ENCODE measurements around the gene NDUFS2.

The NDUFS2 gene

GRCh38 chr1:161165742-161166668 lies 36.2 kb upstream of the NDUFS2 start, which contains the start of gene PPOX:
TSS of gene PPOX (plus strand) at chr1:161166426. CDS start at chr1:161166848, 422 bp downstream.
- DNase-seq (ENCODE audit: low read depth), result peak; percentile 98
- H3K4me3 ChIP-seq (ENCODE audit: low read depth, low read length), result peak within 1 kb of the TSS; percentile 89
- peak; percentile 40 for TF ChIP-seq CTCF (IDR thresholded peaks at IDR 0.05; ENCODE audit: control insufficient read depth, extremely low read depth, insufficient read depth)

GRCh38 chr1:161166669-161167548 lies 35.3 kb upstream of the NDUFS2 start:
- DNase-seq (ENCODE audit: low read depth), result no peak
- no peak for TF ChIP-seq CTCF (IDR thresholded peaks at IDR 0.05; ENCODE audit: control insufficient read depth, extremely low read depth, insufficient read depth)
- H3K4me3 ChIP-seq (ENCODE audit: low read depth, low read length), result peak overlapping the region; percentile 89

GRCh38 chr1:161168906-161169305 lies 33.3 kb upstream of the NDUFS2 start:
- TF ChIP-seq CTCF (IDR thresholded peaks at IDR 0.05; ENCODE audit: control insufficient read depth, extremely low read depth, insufficient read depth), result no peak
- no peak for DNase-seq (ENCODE audit: low read depth)
- H3K4me3 ChIP-seq (ENCODE audit: low read depth, low read length), result no peak overlapping the region

- H3K4me3 ChIP-seq (ENCODE audit: low read depth, low read length), result no peak overlapping the region
- DNase-seq (ENCODE audit: low read depth), result no peak
- TF ChIP-seq CTCF (IDR thresholded peaks at IDR 0.05; ENCODE audit: control insufficient read depth, extremely low read depth, insufficient read depth), result no peak
These were observed 31.0 kb upstream of the NDUFS2 start for GRCh38 chr1:161171191-161171590.

GRCh38 chr1:161171696-161172095 lies 30.5 kb upstream of the NDUFS2 start:
- no peak for DNase-seq (ENCODE audit: low read depth)
- H3K4me3 ChIP-seq (ENCODE audit: low read depth, low read length), result no peak overlapping the region
- no peak for TF ChIP-seq CTCF (IDR thresholded peaks at IDR 0.05; ENCODE audit: control insufficient read depth, extremely low read depth, insufficient read depth)

- no peak overlapping the region for H3K4me3 ChIP-seq (ENCODE audit: low read depth, low read length)
- DNase-seq (ENCODE audit: low read depth), result peak; percentile 52
- TF ChIP-seq CTCF (IDR thresholded peaks at IDR 0.05; ENCODE audit: control insufficient read depth, extremely low read depth, insufficient read depth), result no peak
These were observed 29.8 kb upstream of the NDUFS2 start for GRCh38 chr1:161172349-161172748.

Measured in LNCaP clone FGC (cell line).